ENCODE results near the gene CCDC178.

The CCDC178 gene

DNA sequence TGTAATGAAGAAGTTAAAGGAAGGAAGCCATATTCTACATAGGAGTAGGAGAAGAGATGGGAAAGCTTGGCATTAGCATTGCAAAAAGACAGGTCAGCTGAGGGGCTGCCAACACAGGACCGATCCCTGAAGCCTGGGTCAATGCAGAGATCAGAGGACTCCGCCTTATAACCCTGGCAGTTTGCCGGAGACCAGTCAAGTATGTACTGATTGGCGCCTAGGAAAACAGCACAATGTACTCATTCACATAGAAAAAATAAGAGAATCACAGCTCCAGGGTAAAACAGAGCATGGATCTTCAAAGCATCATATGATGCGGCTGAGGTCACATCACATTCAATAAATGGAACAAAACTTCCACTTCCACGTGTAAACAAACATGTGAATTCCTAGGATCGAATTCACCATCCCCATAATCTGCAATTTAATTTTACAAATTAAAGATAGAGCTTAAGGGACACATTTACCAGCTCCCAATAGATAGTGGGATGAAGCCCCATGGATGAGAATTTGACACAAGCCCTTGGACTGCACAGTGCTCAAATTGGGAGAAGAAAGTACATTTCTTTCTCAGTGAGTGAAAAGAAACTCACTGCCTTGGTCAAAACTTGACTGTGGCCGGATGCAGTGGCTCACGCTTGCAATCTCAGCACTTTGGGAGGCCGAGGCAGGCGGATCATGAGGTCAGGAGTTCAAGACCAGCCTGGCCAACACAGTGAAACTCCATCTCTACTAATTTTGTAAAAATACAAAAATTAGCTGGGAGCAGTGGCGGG is 532.7 kb downstream of the CCDC178 start:
- TF ChIP-seq, protein P1, sequence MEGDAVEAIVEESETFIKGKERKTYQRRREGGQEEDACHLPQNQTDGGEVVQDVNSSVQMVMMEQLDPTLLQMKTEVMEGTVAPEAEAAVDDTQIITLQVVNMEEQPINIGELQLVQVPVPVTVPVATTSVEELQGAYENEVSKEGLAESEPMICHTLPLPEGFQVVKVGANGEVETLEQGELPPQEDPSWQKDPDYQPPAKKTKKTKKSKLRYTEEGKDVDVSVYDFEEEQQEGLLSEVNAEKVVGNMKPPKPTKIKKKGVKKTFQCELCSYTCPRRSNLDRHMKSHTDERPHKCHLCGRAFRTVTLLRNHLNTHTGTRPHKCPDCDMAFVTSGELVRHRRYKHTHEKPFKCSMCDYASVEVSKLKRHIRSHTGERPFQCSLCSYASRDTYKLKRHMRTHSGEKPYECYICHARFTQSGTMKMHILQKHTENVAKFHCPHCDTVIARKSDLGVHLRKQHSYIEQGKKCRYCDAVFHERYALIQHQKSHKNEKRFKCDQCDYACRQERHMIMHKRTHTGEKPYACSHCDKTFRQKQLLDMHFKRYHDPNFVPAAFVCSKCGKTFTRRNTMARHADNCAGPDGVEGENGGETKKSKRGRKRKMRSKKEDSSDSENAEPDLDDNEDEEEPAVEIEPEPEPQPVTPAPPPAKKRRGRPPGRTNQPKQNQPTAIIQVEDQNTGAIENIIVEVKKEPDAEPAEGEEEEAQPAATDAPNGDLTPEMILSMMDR (IDR thresholded peaks at IDR 0.05; ENCODE audit: poor library complexity, severe bottlenecking), result no peak

DNA sequence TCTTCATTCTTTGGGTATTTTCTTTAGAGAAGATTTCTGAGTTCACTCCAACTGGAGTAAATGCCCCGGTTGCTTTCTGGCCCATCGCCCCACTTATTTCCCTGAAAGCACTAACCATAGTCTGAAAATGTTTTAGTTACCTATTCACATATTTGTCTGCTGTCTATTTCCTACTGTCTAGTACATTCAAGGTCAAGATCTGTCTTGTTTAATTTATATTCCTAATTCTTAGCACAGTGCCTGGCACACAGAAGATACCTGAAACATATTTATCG is 533.3 kb downstream of the CCDC178 start:
- peaks cover 28% of the 10 kb centered on the region for H3K4me1 ChIP-seq (ENCODE audit: insufficient read depth, poor library complexity, severe bottlenecking)
- no peaks in the 10 kb centered on the region for H3K9me3 ChIP-seq (ENCODE audit: severe bottlenecking)
- no peak overlapping the region for H3K27ac ChIP-seq (ENCODE audit: poor library complexity, severe bottlenecking)
- no peak for DNase-seq (ENCODE audit: low spot score)
- H3K36me3 ChIP-seq (ENCODE audit: low read depth), result no peaks in the 10 kb centered on the region
- no peaks in the 10 kb centered on the region for H3K27me3 ChIP-seq (ENCODE audit: insufficient read depth, poor library complexity, severe bottlenecking)
- ATAC-seq (ENCODE audit: low read depth), result no peak
- TF ChIP-seq, protein P1 (IDR thresholded peaks at IDR 0.05; ENCODE audit: poor library complexity, severe bottlenecking), result no peak
- H3K4me3 ChIP-seq (ENCODE audit: severe bottlenecking), result no peak overlapping the region

More for the DNA sequence above, 532.7 kb downstream of the CCDC178 start:
- Histone ChIP-seq H3K36me3 (ENCODE audit: low read depth) (no peaks in the 10 kb centered on the region), H3K4me1 (ENCODE audit: insufficient read depth, poor library complexity, severe bottlenecking) (peaks cover 29% of the 10 kb centered on the region), H3K27ac (ENCODE audit: poor library complexity, severe bottlenecking) (no peak overlapping the region), H3K9me3 (ENCODE audit: severe bottlenecking) (no peaks in the 10 kb centered on the region), H3K4me3 (ENCODE audit: severe bottlenecking) (no peak overlapping the region), H3K27me3 (ENCODE audit: insufficient read depth, poor library complexity, severe bottlenecking) (no peaks in the 10 kb centered on the region)
- DNase-seq (ENCODE audit: low spot score) (no peak), ATAC-seq (ENCODE audit: low read depth) (no peak)

DNA sequence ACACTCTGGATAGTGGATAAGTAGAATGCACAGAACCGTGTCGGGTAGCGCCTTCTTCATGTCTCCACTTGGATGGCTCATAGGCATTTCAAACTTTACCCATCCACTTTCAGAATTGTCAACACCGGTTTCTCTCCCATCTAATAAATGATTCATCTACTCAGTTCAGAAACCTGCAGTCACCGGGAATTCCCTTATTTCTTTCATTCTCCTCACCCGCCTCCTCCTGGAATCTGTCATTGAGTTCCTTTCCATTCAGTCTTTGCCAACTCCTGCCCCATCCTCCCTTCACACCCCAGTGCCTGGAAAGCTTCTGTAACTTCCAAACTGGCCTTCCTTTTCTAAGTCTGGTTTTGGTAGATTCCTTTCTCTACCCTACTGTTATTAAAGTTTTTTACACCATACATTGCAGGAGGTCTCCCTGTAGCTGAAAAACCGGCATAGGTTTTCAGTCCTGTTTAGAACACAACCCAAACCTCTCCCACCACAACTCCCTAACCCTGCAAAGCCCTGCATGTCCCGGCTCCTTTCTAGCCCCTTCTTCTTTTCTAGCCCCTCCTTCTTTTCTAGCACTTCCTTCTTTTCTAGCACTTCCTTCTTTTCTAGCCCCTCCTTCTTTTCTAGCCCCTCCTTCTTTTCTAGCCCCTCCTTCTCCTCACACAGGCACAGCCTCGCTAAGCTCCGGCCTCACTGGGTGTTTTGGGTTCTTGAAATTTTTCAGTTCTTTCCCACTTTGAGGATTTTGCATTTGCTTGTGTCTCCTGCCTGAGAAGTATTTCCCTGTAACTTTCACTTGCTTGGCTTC is 533.8 kb downstream of the CCDC178 start:
- Histone ChIP-seq H3K36me3 (ENCODE audit: low read depth) (no peaks in the 10 kb centered on the region), H3K9me3 (ENCODE audit: severe bottlenecking) (no peaks in the 10 kb centered on the region), H3K4me1 (ENCODE audit: insufficient read depth, poor library complexity, severe bottlenecking) (peaks cover 23% of the 10 kb centered on the region), H3K27ac (ENCODE audit: poor library complexity, severe bottlenecking) (no peak overlapping the region), H3K4me3 (ENCODE audit: severe bottlenecking) (no peak overlapping the region), H3K27me3 (ENCODE audit: insufficient read depth, poor library complexity, severe bottlenecking) (no peaks in the 10 kb centered on the region)
- ATAC-seq (ENCODE audit: low read depth) (peak; percentile 76), DNase-seq (ENCODE audit: low spot score) (no peak)
- TF ChIP-seq, protein P1 (IDR thresholded peaks at IDR 0.05; ENCODE audit: poor library complexity, severe bottlenecking), result no peak

DNA sequence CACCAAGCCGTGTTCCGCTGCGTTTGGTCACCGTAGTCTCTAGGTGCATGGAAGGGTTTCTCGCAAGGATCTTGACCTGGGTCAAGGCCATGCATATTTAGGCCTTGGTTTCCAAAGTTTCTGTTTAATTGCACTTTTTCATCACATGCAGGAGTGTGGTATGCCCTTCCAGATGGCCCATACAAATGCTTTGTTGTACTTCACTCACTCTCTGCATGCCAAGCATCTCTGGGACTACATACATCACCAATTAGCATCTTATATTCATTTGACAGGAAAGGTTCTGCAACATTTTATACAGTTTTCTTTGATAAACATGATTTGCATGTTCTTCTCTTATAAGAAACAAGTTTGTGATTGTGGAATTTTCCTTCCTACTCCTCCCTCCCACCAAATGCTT is 534.9 kb downstream of the CCDC178 start:
- no peak for ATAC-seq (ENCODE audit: low read depth)
- Histone ChIP-seq H3K27me3 (ENCODE audit: insufficient read depth, poor library complexity, severe bottlenecking) (no peaks in the 10 kb centered on the region), H3K36me3 (ENCODE audit: low read depth) (no peaks in the 10 kb centered on the region), H3K4me3 (ENCODE audit: severe bottlenecking) (no peak overlapping the region), H3K27ac (ENCODE audit: poor library complexity, severe bottlenecking) (no peak overlapping the region), H3K4me1 (ENCODE audit: insufficient read depth, poor library complexity, severe bottlenecking) (peaks cover 12% of the 10 kb centered on the region), H3K9me3 (ENCODE audit: severe bottlenecking) (no peaks in the 10 kb centered on the region)
- DNase-seq (ENCODE audit: low spot score), result no peak
- TF ChIP-seq, protein P1 (IDR thresholded peaks at IDR 0.05; ENCODE audit: poor library complexity, severe bottlenecking), result no peak
